H9 (cell line): ENCODE measurements around the gene TTC1. TPM values are rescaled to one million over a fixed set of nuclear protein-coding genes. Genes with fewer than 3 reads are reported as not detected.

Experiments used
- DNase-seq: peaks from one replicate; pipeline ENCODE4 v3.0.0-alpha.2; 2017
- H2AFZ ChIP-seq: one replicate; pipeline ENCODE4 v1.6.1; 2013; ENCODE audit warnings: mild to moderate bottlenecking, low read length, control low read depth, moderate library complexity
- H2AK5ac ChIP-seq: 2 replicates; pipeline ENCODE4 v1.6.1; 2013; ENCODE audit warnings: low read length, control low read depth, mixed read lengths; ENCODE audit not compliant: insufficient read length
- H2BK120ac ChIP-seq: one replicate; pipeline ENCODE4 v1.6.1; 2013; ENCODE audit warnings: low read depth, mild to moderate bottlenecking, low read length, control low read depth, inconsistent platforms; ENCODE audit not compliant: poor library complexity, severe bottlenecking
- H2BK12ac ChIP-seq: 2 replicates; pipeline ENCODE4 v1.6.1; 2013; ENCODE audit warnings: low read length, control low read depth, mixed read lengths, low read depth; ENCODE audit not compliant: insufficient read length
- H2BK15ac ChIP-seq: 2 replicates; pipeline ENCODE4 v1.6.1; 2013; ENCODE audit warnings: low read depth, low read length, control low read depth
- H2BK20ac ChIP-seq: one replicate; pipeline ENCODE4 v1.6.1; 2013; ENCODE audit warnings: low read depth, mild to moderate bottlenecking, low read length, control low read depth, inconsistent platforms; ENCODE audit not compliant: poor library complexity, severe bottlenecking
- H2BK5ac ChIP-seq: 2 replicates; pipeline ENCODE4 v1.6.1; 2013; ENCODE audit warnings: low read length, control low read depth, mixed read lengths; ENCODE audit not compliant: insufficient read length
- H3K14ac ChIP-seq: 2 replicates; pipeline ENCODE4 v1.6.1; 2013; ENCODE audit warnings: low read length, control low read depth; ENCODE audit not compliant: insufficient read depth
- H3K18ac ChIP-seq: 2 replicates; pipeline ENCODE4 v1.6.1; 2013; ENCODE audit warnings: low read depth, mild to moderate bottlenecking, mixed read lengths, low read length, control low read depth; ENCODE audit not compliant: insufficient read length
- H3K23ac ChIP-seq: 2 replicates; pipeline ENCODE4 v1.6.1; 2013; ENCODE audit warnings: low read length, control low read depth, mixed read lengths, low read depth; ENCODE audit not compliant: insufficient read length
- H3K23me2 ChIP-seq: 2 replicates; pipeline ENCODE4 v1.6.1; 2013; ENCODE audit warnings: low read depth, mild to moderate bottlenecking, mixed read lengths, low read length, control low read depth; ENCODE audit not compliant: insufficient read length, poor library complexity, severe bottlenecking
- H3K27ac ChIP-seq: 2 replicates; pipeline ENCODE4 v1.5.1; 2013; ENCODE audit warnings: low read length, control low read depth, mixed read lengths, low read depth; ENCODE audit not compliant: insufficient read length
- H3K27me3 ChIP-seq: 2 replicates; pipeline ENCODE4 v1.6.1; 2013; ENCODE audit warnings: low read length, control low read depth, inconsistent platforms; ENCODE audit not compliant: insufficient read depth
- H3K4ac ChIP-seq: 2 replicates; pipeline ENCODE4 v1.6.1; 2013; ENCODE audit warnings: low read depth, mild to moderate bottlenecking, control low read depth, inconsistent platforms, low read length, moderate library complexity
- H3K4me1 ChIP-seq: 2 replicates; pipeline ENCODE4 v1.6.1; 2013; ENCODE audit warnings: low read length, control low read depth, inconsistent platforms; ENCODE audit not compliant: insufficient read depth
- H3K4me2 ChIP-seq: 2 replicates; pipeline ENCODE4 v1.6.1; 2013; ENCODE audit warnings: low read length, control low read depth, mixed read lengths; ENCODE audit not compliant: insufficient read length, insufficient read depth
- H3K56ac ChIP-seq: 2 replicates; pipeline ENCODE4 v1.6.1; 2013; ENCODE audit warnings: low read depth, mild to moderate bottlenecking, mixed read lengths, low read length, control low read depth; ENCODE audit not compliant: insufficient read length
- H3K79me1 ChIP-seq: 2 replicates; pipeline ENCODE4 v1.6.1; 2013; ENCODE audit warnings: low read depth, mild to moderate bottlenecking, moderate library complexity, low read length, control low read depth, inconsistent platforms; ENCODE audit not compliant: insufficient read depth, poor library complexity, severe bottlenecking
- H3K79me2 ChIP-seq: 2 replicates; pipeline ENCODE4 v1.6.1; 2013; ENCODE audit warnings: low read length, control low read depth, inconsistent platforms; ENCODE audit not compliant: insufficient read depth
- H3K9ac ChIP-seq: 2 replicates; pipeline ENCODE4 v1.6.1; 2013; ENCODE audit warnings: low read length, control low read depth, mixed read lengths; ENCODE audit not compliant: insufficient read length; ENCODE audit errors: extremely low read depth
- H3K9me3 ChIP-seq: one replicate; pipeline ENCODE4 v1.6.1; 2013; ENCODE audit warnings: low read depth, low read length, inconsistent platforms; ENCODE audit not compliant: control insufficient read depth
- H3T11ph ChIP-seq: one replicate; pipeline ENCODE4 v1.6.1; 2013; ENCODE audit warnings: mild to moderate bottlenecking, low read length, control low read depth, inconsistent platforms
- H4K20me1 ChIP-seq: one replicate; pipeline ENCODE4 v1.6.1; 2013; ENCODE audit not compliant: control insufficient read depth, insufficient read length, insufficient read depth
- H4K5ac ChIP-seq: 2 replicates; pipeline ENCODE4 v1.6.1; 2013; ENCODE audit warnings: low read depth, mild to moderate bottlenecking, mixed read lengths, low read length, control low read depth; ENCODE audit not compliant: insufficient read length
- H4K8ac ChIP-seq: replicated peaks from 2 replicates; pipeline ENCODE4 v1.6.1; 2013; ENCODE audit warnings: low read length, control low read depth, mixed read lengths, low read depth; ENCODE audit not compliant: insufficient read length
- H4K91ac ChIP-seq: 2 replicates; pipeline ENCODE4 v1.6.1; 2013; ENCODE audit warnings: low read depth, mild to moderate bottlenecking, moderate library complexity, mixed read lengths, low read length, control low read depth; ENCODE audit not compliant: insufficient read length
- H3K27ac Mint-ChIP-seq, 3 experiments: 2 replicates in 2 of 3; 3 replicates in 1 of 3; pipeline ENCODE4 v1.8.0; 2020 to 2021; ENCODE audit warnings: mixed read lengths in 3 of 3, mild to moderate bottlenecking in 1 of 3, moderate library complexity in 1 of 3
- H3K27me3 Mint-ChIP-seq: 2 replicates; pipeline ENCODE4 v1.8.0; 2021; ENCODE audit warnings: low read depth, mild to moderate bottlenecking, moderate library complexity, mixed read lengths
- H3K36me3 Mint-ChIP-seq, 3 experiments: 2 replicates in 2 of 3; 3 replicates in 1 of 3; pipeline ENCODE4 v1.8.0; 2020 to 2021; ENCODE audit warnings: low read depth in 3 of 3, mixed read lengths in 3 of 3; ENCODE audit not compliant: insufficient read depth in 1 of 3
- H3K4me1 Mint-ChIP-seq, 2 experiments: 2 replicates each; pipeline ENCODE4 v1.8.0; 2020; ENCODE audit warnings: mixed read lengths in 2 of 2
- H3K4me3 Mint-ChIP-seq, 2 experiments: 2 replicates in 1 of 2; 3 replicates in 1 of 2; pipeline ENCODE4 v1.8.0; 2020 to 2021; ENCODE audit warnings: mild to moderate bottlenecking in 2 of 2, mixed read lengths in 2 of 2, moderate library complexity in 1 of 2
- H3K9me3 Mint-ChIP-seq, 2 experiments: 2 replicates in 1 of 2; 3 replicates in 1 of 2; pipeline ENCODE4 v1.8.0; 2020; ENCODE audit warnings: mild to moderate bottlenecking in 2 of 2, mixed read lengths in 2 of 2, moderate library complexity in 1 of 2
- WGBS: extraction: QIAGEN DNeasy Blood & Tissue Kit; methylation state at CpG from one replicate; pipeline ENCODE4 v1.1.7; 2013; ENCODE audit warnings: missing lambda C conversion rate, low lambda C conversion rate, mixed read lengths; ENCODE audit not compliant: insufficient read length; ENCODE audit errors: extremely low coverage; 5-methylcytosine and 5-hydroxymethylcytosine counted together
- total RNA-seq: library from RNA; stranded (reverse); gene quantifications from 2 replicates; pipeline ENCODE4 v1.2.1, GENCODE V29; 2021
- TF ChIP-seq, protein P1 (sequence below): fragments of 200-600 bp; sonication (generic); conservative IDR thresholded peaks from 3 replicates; pipeline ENCODE4 v1.8.0; 2021; ENCODE audit warnings: antibody characterized with exemption, mild to moderate bottlenecking

Gene TTC1
- total RNA-seq, 1 experiment from 2014 or later: 62.6 TPM

DNA sequence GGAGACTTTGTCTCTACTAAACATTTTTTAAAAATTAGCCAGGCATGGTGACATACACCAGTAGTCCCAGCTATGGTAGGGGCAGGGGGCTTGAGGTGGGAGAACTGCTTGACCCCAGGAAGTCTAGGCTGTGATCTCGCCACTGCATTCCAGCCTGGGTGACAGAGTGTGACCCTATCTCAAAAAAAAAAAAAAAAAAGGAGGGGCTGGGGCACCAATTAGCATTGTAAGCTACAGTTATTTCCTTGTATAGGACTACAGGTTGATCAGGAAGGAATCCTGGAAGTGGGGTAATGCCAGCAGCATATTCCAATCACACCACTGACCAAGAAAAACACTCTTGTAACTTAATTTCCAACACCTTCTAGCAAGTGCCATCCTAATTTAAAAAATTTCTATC lies 78.3 kb downstream of the TTC1 start:
- Histone ChIP-seq H3K56ac (no peak overlapping the region), H3K27me3 (no peaks in the 10 kb centered on the region), H4K8ac (no peak overlapping the region), H3K18ac (no peak overlapping the region), H4K5ac (no peak overlapping the region), H4K20me1 (no peaks in the 10 kb centered on the region), H3K4me2 (no peak overlapping the region), H2BK120ac (no peak overlapping the region), H4K91ac (no peak overlapping the region), H3K79me1 (no peaks in the 10 kb centered on the region), H3K79me2 (no peaks in the 10 kb centered on the region), H3K4me1 (0 out of 2 replicates have a peak, but pooled peaks cover 4% of the 10 kb centered on the region), H2BK20ac (peak overlapping the region; percentile 75), H3K27ac (no peak overlapping the region), H2AK5ac (no peak overlapping the region), H2BK5ac (no peak overlapping the region), H3K9me3 (no peaks in the 10 kb centered on the region), H3K14ac (no peak overlapping the region), H3K4ac (no peak overlapping the region), H3T11ph (no peak overlapping the region), H2BK15ac (no peak overlapping the region), H2BK12ac (no peak overlapping the region), H3K23ac (no peak overlapping the region), H3K23me2 (no peaks in the 10 kb centered on the region), H3K9ac (no peak overlapping the region), H2AFZ (no peak overlapping the region)
- DNase-seq: no peak
- Mint-ChIP-seq H3K4me1 (peaks cover 17 to 18% of the 10 kb centered on the region in 2 experiments; a peak in 3 of 4 replicates), H3K36me3 (peaks cover 2 to 7% (median 6%) of the 10 kb centered on the region in 3 experiments; a peak in 5 of 7 replicates), H3K9me3 (no peaks in the 10 kb centered on the region), H3K27ac (peak overlapping the region in 1 of 3 experiments; percentile 64; a peak in 1 of 7 replicates), H3K27me3 (no peaks in the 10 kb centered on the region), H3K4me3 (no peak overlapping the region)
- TF ChIP-seq, protein P1, sequence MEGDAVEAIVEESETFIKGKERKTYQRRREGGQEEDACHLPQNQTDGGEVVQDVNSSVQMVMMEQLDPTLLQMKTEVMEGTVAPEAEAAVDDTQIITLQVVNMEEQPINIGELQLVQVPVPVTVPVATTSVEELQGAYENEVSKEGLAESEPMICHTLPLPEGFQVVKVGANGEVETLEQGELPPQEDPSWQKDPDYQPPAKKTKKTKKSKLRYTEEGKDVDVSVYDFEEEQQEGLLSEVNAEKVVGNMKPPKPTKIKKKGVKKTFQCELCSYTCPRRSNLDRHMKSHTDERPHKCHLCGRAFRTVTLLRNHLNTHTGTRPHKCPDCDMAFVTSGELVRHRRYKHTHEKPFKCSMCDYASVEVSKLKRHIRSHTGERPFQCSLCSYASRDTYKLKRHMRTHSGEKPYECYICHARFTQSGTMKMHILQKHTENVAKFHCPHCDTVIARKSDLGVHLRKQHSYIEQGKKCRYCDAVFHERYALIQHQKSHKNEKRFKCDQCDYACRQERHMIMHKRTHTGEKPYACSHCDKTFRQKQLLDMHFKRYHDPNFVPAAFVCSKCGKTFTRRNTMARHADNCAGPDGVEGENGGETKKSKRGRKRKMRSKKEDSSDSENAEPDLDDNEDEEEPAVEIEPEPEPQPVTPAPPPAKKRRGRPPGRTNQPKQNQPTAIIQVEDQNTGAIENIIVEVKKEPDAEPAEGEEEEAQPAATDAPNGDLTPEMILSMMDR: no peak
- no CpG with 5 or more reads among the region's 1 CpG for WGBS
